ENCODE data around the gene LIN9. TPM values are rescaled to one million over a fixed set of nuclear protein-coding genes. Genes with fewer than 3 reads are reported as not detected.

The LIN9 gene
- total and polyA plus RNA-seq, 2 of the 8 experiments (the other 6 are each of a cell fraction or from before 2014, with no cell fraction given), result 5.6 to 12.6 TPM

GRCh38 chr1:226335661-226336060 is 26.7 kb upstream of the LIN9 start:
- Histone ChIP-seq H4K20me1 (replicated peaks in 1 of 2; ENCODE audit: control insufficient read depth in 1 of 2, insufficient read depth in 2 of 2, low read length in 2 of 2) (no peaks in the 10 kb centered on the region), H2BK15ac (ENCODE audit: low read length) (no peak overlapping the region), H2AK5ac (ENCODE audit: low read depth, low read length) (no peak overlapping the region), H2BK120ac (replicated peaks; ENCODE audit: low read depth, low read length) (no peak overlapping the region), H2BK12ac (ENCODE audit: low read depth, low read length) (no peak overlapping the region), H4K8ac (ENCODE audit: extremely low read depth, insufficient read depth, low read length) (no peak overlapping the region), H3K23ac (ENCODE audit: insufficient read length) (no peak overlapping the region), H3K27me3 (replicated peaks in 1 of 4; ENCODE audit: control insufficient read depth in 3 of 4, extremely low read depth in 1 of 4, insufficient read depth in 3 of 4, low read length in 3 of 4) (no peaks in the 10 kb centered on the region), H3K4me3 (ENCODE audit: extremely low read depth in 1 of 4, insufficient read depth in 2 of 4, low read depth in 3 of 4, low read length in 4 of 4) (no peak overlapping the region), H3K9ac (replicated peaks in 1 of 4; ENCODE audit: extremely low read depth in 1 of 4, low read depth in 3 of 4, low read length in 3 of 4) (no peak overlapping the region), H3K79me1 (ENCODE audit: low read depth, low read length) (no peaks in the 10 kb centered on the region), H3K4me1 (replicated peaks in 1 of 4; ENCODE audit: control insufficient read depth in 3 of 4, insufficient read depth in 4 of 4, low read length in 3 of 4) (peaks cover 0 to 3% (median 0%) of the 10 kb centered on the region in 4 experiments; a peak in 1 of 7 replicates), H3K27ac (ENCODE audit: low read depth, low read length) (no peak overlapping the region), H2BK20ac (ENCODE audit: low read length) (no peak overlapping the region), H2AFZ (ENCODE audit: low read length) (no peak overlapping the region), H3K14ac (ENCODE audit: insufficient read length) (no peak overlapping the region), H3K4ac (replicated peaks; ENCODE audit: insufficient read length, low read depth, low read length) (no peak overlapping the region), H2BK5ac (ENCODE audit: low read depth, low read length) (no peak overlapping the region), H3K79me2 (ENCODE audit: control insufficient read depth in 1 of 2, insufficient read depth in 2 of 2, low read length in 2 of 2) (no peaks in the 10 kb centered on the region), H3K4me2 (ENCODE audit: insufficient read depth in 1 of 2, low read depth in 2 of 2, low read length in 2 of 2) (no peak overlapping the region), H3K56ac (replicated peaks; ENCODE audit: insufficient read length, low read depth, low read length) (no peak overlapping the region), H4K91ac (replicated peaks; ENCODE audit: insufficient read length, low read length) (no peak overlapping the region), H3K18ac (ENCODE audit: extremely low read depth, low read length) (no peak overlapping the region), H4K5ac (ENCODE audit: insufficient read length, low read depth, low read length) (no peak overlapping the region), H3K36me3 (ENCODE audit: control insufficient read depth in 2 of 4, insufficient read depth in 4 of 4, low read length in 3 of 4) (no peaks in the 10 kb centered on the region), H3K23me2 (ENCODE audit: low read depth, low read length) (no peaks in the 10 kb centered on the region), H3K9me3 (ENCODE audit: insufficient read depth in 2 of 2, low read depth in 1 of 2, low read length in 1 of 2) (no peaks in the 10 kb centered on the region)
- no peak for FAIRE-seq
- POLR2A ChIA-PET (ENCODE audit: partially characterized antibody), result no interaction called here
- no peak for TF ChIP-seq TEAD4 (IDR thresholded peaks at IDR 0.05; ENCODE audit: low read depth, low read length)
- no peak for TF ChIP-seq HDAC2 (IDR thresholded peaks at IDR 0.05; ENCODE audit: borderline replicate concordance in 1 of 2, low read depth in 2 of 2, low read length in 2 of 2)
- no peak for TF ChIP-seq SRF (IDR thresholded peaks at IDR 0.05; ENCODE audit: low read depth, low read length)
- DNase-seq (ENCODE audit: low read depth in 1 of 2, low spot score in 2 of 2), result no peak
- CTCF ChIA-PET (ENCODE audit: partially characterized antibody), result interaction anchor here (1.0 kb wide), 1 partner anchor 133 kb away, joined by 3 read pairs; no protein-coding TSS in a partner anchor
- 82% methylated on average over 1 of the region's 1 CpG; no CpG with 5 or more reads in 1 of the 2 experiments for WGBS, 2 experiments (ENCODE audit: extremely low coverage in 1 of 2, insufficient coverage in 1 of 2, insufficient read length in 1 of 2, insufficient replicate concordance in 2 of 2, low coverage in 1 of 2, low lambda C conversion rate in 2 of 2, missing lambda C conversion rate in 1 of 2)

All from H1 (cell line).